GM19452 (cell line): Measurements from ENCODE around the gene PHF12.
"Not testable (repeated sequence)": the region's sequence is repeated elsewhere in the genome, so short reads cannot be mapped to it uniquely, and the experiment has no call there.

Experiments used
- ATAC-seq: cut with Tn5 transposase; IDR thresholded peaks from one replicate; pipeline ENCODE4 v1.9.1; 2021; ENCODE audit not compliant: unreplicated experiment

PHF12 gene

DNA sequence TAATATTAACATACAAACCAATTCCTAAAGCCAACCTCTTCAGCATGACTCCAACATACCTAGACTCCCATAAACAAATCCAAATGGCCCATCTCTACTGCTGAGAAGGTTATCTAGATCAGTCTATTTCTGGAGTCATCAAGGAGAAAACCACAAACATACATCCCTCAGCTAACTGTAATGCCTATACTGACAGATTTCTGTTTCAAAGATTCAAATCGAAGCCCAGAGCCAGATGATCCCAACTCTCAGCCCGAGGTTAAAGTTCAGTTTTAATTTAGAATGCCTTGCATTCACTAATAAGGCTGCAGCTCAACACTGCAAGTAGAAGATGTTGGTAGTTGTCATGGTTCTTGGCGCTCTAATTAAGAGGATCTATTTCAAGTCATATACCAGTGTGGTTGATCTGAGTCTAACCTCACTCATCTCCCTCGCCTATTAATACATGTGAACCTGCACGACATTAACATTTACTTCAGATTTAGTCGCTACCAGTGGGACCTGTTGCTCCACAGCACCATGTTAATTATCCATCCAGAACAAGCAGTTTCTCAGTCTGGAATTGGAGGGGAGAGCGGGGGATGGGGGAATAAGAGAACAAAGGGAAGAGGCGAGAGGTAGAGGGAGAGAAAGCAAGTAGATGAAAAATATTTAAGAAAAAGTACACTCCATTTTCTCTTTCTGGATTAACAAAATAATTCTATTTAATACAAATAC, 15.4 kb downstream of the PHF12 start:
- ATAC-seq: no peak

DNA sequence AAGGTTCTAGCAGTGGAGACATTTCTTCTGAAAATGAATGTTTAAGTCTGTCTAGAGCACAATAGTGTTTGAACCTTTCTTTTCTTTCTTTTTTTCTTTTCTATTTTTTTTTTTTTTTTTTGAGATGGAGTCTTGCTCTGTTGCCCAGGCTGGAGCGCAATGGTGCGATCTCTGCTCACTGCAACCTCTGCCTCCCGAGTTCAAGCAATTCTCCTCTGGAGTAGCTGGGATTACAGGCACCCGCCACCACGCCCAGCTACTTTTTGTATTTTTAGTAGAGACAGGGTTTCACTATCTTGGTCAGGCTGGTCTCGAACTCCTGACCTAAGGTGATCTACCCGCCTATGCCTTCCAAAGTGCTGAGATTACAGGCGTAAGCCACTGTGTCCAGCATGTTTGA, 16.8 kb downstream of the PHF12 start:
- not testable (repeated sequence) for ATAC-seq

DNA sequence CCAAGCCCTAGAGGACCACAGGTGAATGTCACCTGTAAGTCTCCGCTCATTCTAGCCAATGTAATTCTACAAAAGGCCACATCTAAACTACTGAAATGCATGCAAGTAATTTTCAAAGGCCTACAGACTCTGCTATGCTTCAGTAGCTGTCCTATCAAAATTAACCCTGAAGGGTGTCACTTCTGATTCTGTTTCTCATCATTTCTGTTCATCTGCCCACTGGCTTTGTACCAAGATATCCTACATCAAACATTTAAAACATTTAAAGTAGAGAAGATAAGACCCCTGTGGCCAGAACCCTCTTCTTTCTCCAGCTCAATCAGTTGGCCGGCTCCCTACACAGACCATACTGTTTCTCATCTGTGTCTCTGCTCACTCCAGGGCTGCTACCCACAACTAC, 21.5 kb downstream of the PHF12 start:
- no peak for ATAC-seq

DNA sequence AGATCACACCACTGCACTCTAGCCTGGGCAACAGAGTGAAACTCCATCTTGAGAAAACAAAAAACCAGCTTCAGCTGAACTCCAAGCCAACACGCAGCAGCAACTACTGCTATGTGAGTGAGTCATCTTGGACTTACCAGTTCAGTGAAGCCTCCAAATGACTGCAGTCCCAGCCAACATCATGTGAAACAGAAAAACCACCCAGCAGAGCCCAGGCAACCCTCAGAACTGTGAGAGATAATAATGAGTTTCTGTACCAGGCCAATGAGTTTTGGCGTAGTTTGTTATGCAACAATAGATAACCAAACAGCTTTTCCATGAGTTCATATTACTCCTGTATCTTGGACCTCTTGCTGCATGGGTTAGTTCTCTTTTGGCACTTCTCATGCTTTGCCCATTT, 23.3 kb downstream of the PHF12 start:
- no peak for ATAC-seq

DNA sequence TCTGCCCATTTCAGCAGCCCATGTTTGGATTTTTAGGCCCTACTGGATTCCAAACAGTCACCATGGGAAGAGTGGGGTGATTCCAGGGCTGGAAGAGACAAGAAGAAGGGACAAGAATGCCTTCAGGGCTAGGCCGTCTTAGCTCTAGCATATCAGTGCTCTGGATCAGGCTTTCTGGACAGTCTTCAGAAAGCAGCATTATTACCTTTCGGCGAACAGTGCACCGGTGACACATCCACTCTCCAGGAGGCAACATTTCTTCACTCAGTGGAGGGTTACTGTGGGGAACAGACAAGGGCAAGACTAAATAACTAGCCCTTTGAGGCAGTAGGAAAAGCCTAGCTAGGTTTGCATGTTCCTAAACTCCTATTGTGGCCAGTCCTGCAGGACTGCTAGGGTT, 24.5 kb downstream of the PHF12 start:
- ATAC-seq: no peak

DNA sequence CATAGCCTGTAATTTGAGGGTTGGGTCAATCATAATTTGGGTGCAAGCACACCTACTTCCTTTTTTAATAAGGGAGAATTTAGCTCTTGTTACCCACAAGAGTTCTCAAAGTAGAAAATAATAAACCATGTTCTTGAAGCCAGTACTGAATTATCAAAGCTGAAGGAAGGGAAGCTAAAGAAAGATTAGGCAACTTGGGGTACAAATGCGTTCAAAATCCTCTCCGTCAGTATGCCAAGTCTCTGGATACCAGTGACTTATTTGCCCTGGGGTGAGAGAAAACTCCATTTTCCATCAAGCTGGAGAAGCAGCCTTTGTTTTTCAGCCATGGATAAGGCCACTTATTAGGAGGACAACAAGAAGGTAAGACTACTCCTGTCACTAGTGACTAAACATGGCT, 25.0 kb downstream of the PHF12 start:
- no peak for ATAC-seq

DNA sequence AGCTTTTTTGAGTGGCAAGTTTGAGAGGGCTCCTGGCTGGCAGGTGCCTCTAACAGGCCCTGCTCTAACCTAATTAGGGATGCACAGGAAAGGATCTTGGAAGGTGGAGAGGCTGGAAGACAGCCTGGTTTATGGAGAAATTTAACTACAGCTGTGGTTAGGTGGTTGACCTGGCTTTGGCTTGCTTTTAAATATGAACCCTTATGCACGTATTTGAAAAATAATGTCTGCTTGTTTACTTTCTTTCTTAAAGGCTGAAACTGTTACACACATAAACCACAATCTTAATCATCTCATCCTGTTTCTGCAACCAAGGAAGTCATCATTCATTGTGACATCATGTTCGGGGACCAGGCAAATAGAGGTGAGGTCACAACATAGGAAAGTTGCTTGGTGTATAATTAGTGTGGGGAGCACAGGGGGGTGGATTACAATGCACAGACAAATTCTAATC, 25.4 kb downstream of the PHF12 start:
- no peak for ATAC-seq

DNA sequence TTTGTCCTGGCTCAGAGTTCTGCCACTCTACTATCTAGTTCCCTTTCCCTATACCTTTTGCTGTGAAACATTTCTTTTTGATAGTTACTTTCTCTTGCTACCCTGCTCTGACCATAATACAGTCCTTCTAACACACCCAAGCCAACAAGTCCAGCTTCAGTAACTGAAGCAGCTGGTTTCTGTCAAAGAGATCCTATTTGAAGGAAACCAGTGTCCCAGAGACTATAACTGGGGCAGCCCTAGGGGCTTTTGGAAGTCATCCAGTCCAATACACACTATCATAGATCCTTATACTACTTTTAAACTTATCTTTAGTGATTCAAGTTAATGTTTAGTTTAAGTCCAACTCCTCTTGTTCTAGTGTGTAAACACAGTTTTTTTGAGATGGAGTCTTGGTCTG, 31.1 kb downstream of the PHF12 start:
- no peak for ATAC-seq

DNA sequence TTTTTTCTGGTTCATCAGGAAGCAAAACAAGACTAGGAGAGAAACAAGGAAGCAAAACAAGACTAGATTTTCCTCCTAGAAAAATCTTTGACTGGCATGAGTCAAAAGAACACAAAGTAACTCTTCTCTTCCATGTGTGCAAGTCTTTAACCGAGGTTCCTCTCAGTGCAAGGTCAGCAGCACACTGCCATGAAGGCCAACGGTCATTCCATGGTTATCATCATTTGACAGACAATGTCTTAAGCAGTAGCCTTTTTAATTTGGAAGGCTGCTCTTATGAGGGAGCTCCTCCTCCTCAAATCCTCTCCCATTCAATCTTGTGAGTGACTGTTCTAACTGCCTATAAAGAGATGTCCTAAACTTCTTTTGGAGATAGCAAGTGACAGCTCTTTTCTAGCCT, 33.0 kb downstream of the PHF12 start:
- no peak for ATAC-seq

DNA sequence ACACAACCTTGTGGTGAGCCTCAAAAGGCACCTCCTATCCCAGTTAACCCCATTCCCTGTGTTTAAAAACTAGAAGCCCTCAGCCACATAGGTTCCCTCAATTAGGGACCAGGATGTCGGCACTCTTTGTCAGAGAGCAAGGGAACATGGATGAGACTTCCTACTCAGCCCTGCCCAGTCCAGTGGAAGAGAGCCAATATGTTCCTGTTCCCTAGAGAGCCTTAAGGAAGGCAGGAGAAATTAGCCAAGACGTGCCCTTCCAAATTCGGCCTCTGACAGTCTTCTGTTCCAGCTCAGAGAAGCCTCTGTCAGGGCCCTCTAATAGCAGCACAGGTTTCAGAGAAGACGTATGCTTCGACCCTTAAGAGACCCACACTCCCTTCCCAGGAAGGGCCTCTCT, 33.9 kb downstream of the PHF12 start:
- no peak for ATAC-seq

DNA sequence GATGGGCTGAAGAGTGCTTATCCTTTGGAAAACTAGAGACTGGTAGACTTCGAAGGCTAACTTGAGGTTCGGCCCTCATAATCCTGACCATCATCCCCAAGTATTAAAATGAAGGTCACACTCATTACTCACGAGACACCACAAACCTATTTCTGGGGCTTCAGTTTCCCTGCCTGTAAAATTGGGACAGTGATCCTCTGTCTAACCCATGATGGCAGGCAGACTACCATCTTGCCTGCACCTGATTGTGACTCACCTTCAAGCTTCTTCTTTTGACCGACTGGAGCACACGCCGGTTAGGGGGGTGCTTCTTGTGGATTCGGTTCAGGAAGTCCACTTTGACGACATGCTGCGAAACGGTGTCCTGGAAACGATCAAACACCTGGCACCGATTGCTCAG, 34.3 kb downstream of the PHF12 start:
- no peak for ATAC-seq

DNA sequence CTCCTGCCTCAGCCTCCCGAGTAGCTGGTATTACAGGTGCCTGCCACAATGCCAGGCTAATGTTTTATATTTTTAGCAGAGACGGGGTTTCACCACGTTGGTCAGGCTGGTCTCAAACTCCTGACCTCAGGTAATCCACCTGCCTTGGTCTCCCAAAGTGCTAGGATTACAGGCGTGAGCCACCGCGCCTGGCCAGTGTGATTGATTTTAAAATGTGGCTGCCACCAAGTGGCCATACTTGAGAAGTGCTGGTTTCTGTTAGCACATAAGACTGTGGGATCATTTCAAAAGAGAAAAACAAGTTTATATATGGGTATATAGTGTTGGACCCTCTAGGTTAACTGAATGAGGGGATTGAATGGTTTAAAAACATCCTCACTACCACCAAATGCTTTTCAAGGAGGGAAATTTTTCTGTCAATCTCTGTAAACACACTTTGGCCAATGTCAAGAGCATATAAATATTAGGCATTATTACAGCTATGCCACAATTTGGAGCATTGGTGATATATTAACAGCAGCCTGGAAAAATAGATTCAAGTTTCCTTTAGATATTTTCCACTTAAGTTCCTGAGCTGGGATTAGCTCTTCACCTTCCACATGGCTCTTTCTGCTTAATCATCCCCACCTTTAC, 34.9 kb downstream of the PHF12 start:
- no peak for ATAC-seq

DNA sequence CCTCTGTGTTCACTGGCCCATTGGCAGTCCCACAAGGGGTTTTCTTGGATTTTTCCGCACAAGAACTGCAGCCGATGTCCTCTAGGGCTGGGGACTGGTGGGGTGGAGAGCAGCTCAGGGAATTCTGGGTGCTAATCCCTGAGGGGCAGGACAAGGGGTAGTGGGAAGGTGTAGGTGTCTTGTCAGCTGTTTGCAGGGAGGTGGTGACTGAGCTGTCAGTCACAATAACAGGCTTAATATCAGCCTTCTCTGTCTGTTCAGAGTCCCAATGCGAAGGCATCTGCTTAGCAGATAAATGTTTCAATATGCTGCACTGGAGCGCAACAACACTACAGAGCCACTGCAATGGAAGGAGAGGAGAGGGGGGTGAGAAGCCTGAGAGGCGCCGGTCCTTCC, 38.4 kb downstream of the PHF12 start:
- ATAC-seq: no peak

DNA sequence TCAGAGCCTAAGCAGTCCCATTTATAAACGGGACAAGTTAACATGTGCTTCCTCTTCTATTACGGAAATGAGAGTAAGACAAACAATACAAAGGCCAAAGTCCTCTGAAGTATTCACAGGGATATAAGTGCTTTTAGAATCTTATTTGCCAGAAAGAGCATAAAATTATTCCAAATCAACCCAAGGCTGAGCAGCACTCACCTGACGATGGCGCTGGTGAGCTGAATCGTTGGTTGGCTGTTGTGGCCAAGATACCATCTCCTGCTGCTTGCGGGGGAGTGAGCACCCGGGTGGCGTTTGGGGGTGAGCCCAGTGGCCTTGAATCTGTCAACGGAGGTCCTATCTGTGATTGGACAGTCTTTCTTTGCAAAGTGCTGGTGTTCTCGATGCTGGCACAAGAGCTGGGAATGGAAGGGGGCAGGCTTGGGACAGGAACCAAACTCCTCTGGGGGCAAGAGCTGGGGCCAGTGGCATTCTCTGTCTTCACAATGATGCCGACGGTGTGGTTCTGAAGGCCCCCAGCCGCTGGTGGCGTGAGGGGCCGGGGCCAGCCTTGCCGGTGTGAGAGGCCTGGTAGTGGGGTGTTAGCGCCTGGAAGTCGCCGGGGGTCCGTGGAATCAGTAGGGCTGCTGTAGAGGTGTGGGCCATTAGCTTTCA, 38.9 kb downstream of the PHF12 start:
- no peak for ATAC-seq

DNA sequence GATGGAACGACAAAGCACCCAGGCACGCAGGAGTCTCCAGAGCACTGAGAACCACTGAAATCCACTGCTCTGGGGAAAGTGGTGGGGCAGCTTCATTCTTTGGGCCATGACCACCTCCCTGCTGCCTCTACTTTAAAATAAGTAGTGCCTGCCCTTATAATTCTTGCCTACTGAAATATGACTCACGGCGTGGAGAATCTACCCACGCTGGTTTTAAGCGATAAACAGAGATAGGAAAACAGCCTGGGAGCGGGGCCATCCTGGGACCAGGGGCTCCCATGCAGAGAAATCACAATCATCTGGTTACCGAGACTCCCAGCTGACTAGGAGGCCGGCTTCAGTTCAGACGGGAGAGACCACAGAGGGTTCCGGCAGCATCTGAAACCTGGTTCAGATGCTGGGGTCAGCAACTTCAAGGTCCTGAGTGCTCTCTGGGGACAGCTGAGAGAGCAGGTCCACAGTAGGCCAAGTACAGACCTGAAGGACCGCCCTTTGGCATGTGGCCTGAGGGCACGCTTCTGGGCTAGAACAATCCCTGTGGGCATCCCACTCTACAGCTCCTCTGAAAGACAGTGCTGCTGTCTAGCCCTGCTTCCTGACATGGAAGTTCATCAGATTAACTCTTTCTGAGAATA, 39.8 kb downstream of the PHF12 start:
- no peak for ATAC-seq

DNA sequence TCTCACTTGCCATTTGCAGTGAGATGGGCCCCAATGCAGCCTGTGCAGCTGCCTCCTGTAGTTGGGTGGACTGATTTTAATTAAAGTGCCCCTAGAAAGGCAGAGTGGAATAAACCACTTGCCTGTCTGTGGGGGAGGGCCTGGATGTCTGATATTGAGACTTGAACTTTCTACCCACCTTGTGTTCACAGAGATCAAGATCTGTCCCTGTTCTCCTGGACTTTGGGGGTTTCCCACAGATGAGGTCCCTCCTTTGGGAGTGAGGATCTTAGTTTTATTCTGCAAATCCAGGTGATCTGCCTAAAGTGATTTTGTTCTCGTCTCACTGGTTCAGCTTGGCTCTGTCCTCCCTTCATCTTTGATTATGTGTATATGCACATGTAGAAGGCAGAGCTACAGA, 40.8 kb downstream of the PHF12 start:
- ATAC-seq: no peak

DNA sequence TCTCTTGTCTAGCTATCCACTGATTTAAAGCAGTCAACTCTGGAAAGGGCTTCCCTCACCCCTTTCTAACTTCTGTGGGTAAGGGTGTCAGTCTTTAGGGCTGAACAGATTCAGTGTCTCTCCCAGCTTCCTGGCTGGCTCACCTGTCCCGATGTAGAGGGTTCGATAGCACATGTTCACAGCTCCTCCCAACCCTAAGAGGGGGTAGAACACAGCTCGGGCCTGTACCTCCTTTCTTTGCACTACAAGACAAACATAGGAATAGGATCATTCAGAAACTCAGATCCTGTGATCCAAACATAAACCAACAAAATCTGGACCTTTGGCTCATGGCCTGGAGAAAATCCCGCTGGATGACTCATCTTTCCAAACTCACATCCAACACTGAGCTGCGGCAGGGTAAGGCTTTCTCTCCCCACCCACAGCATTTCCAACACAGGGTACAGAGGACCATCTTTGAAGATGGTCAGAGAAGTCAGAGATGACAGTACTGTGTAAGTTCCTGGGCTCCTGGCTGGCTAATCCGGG, 42.6 kb downstream of the PHF12 start:
- ATAC-seq: no peak

DNA sequence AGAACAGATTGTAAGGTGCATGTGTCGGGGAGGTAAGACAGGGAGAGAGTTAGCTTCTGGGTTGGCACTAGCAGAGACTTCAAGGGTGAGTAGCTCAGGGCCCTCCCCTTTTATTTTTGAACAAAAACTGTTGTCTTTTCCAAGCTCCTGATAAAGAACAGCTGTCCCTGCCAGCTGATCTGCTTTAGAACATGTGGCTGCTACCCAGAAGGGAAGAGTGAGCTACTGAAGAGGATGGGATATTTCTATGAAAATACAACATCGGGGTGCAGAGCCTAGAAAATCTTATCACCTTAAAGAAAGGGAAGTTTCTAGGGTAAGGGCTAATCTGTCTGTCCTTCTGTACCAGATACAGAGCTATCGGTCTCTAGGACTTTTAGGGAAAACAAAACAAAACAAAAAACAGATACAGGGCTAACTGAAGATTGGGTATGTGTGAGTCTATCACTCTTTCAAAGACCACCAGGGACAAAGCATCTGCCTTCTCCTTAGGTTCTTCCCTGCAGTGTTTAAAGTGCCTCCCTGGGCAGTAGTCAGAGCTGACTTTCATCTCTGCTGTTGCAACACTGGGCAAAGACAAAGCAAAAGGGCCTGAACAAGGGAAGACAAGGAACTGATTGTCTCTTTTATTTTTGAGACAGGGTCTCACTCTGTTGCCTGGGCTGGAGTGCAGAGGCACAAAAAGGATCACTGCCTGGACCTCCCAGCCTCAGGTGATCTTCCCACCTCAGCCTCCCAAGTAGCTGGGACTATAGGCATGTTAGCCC, 43.4 kb downstream of the PHF12 start:
- no peak for ATAC-seq

DNA sequence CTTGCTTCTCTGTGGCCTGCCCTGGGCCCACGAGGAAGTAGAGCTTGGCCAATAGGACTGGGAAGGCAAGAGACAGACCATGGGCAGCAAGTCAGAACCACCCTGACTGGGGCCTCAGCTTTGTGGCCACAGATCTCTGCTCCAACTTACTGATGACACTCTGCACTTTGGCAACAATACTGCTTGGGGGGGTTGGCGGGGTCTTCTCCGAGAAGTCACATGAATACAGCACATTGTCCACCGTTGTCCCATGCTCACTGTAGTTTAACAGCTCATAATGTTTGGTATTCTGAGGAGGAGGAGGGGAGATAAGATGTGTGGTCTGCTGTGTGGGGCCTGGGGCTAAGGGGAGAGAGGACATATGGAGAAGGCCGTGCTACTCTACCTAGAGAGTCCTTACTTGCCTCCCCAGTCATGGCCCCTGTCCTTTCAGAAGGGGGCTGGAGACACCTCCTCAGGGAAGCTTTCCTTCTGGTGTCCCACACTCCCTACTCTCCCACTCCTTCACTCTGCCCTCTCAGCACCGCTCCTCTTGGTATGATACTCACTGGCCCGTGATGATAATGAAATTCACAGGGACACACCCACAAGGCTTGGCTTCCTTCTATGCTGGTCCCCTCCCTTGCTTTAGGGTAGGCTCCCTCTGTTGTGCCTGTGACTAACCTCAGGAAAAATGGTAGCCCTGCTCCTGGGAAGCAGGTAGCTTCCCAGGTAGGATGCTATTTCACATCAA, 44.4 kb downstream of the PHF12 start:
- ATAC-seq: no peak

DNA sequence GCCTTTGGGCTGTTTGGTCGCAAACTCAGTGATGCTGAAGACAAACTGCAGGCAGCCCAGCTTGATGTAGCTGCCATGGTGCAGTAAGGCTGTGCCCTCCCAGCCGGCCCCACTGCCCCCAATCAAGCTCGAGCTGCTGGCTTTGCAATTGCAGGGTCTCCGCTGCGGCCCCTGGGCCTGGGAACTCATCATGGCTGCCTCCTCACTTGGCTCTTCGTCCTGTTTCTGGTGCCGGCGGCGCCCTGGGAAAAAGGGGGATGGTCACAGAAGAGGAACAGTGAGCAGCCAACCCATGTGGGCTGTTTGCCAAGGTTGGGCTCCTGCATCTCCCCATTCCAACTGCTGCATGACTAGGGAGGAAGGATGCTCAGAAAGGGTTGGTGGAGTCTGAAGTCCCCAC, 45.0 kb downstream of the PHF12 start:
- no peak for ATAC-seq
